GM23338 (cell line): Measurements from ENCODE around the gene CCDC73. TPM values are rescaled to one million over a fixed set of nuclear protein-coding genes. Genes with fewer than 3 reads are reported as not detected.

Experiments used
- ATAC-seq: fragments of 200-7000 bp; cut with Tn5 transposase; 3 replicates; pipeline ENCODE4 v1.9.1; 2020
- DNase-seq: peaks from one replicate; pipeline ENCODE4 v3.0.0-alpha.2; 2015; ENCODE audit warnings: low spot score
- H2AFZ ChIP-seq: fragments of 200-600 bp; sonication (generic); 2 replicates; pipeline ENCODE4 v1.8.0; 2016; ENCODE audit warnings: antibody characterized with exemption, mild to moderate bottlenecking, moderate library complexity
- H3F3A ChIP-seq: fragments of 200-600 bp; sonication (generic); replicated peaks from 2 replicates; pipeline ENCODE4 v1.8.0; 2017; ENCODE audit warnings: antibody characterized with exemption, mixed run types, low read depth
- H3K27ac ChIP-seq: fragments of 200-600 bp; sonication (generic); 2 replicates; pipeline ENCODE4 v1.6.1; 2016; ENCODE audit warnings: low read depth
- H3K27me3 ChIP-seq: fragments of 200-600 bp; sonication (generic); 2 replicates; pipeline ENCODE4 v1.8.0; 2016; ENCODE audit warnings: mild to moderate bottlenecking, mixed run types, moderate library complexity; ENCODE audit not compliant: insufficient read depth
- H3K36me3 ChIP-seq: fragments of 200-600 bp; sonication (generic); 2 replicates; pipeline ENCODE4 v1.8.0; 2016; ENCODE audit warnings: mild to moderate bottlenecking; ENCODE audit not compliant: insufficient read depth
- H3K4me1 ChIP-seq: fragments of 200-600 bp; sonication (generic); 2 replicates; pipeline ENCODE4 v1.8.0; 2016; ENCODE audit warnings: mild to moderate bottlenecking, moderate library complexity; ENCODE audit not compliant: insufficient read depth
- H3K4me2 ChIP-seq: fragments of 200-600 bp; sonication (generic); 2 replicates; pipeline ENCODE4 v1.7.1; 2017; ENCODE audit warnings: mixed run types
- H3K4me3 ChIP-seq: fragments of 200-600 bp; sonication (generic); 2 replicates; pipeline ENCODE4 v1.6.1; 2016; ENCODE audit warnings: mixed run types
- H3K79me2 ChIP-seq: fragments of 200-600 bp; sonication (generic); replicated peaks from 2 replicates; pipeline ENCODE4 v1.8.0; 2017; ENCODE audit warnings: mild to moderate bottlenecking; ENCODE audit not compliant: insufficient read depth
- H3K9me2 ChIP-seq: fragments of 200-600 bp; sonication (generic); 2 replicates; pipeline ENCODE4 v1.8.0; 2017; ENCODE audit not compliant: insufficient read depth
- H4K20me1 ChIP-seq: fragments of 200-600 bp; sonication (generic); replicated peaks from 2 replicates; pipeline ENCODE4 v1.8.0; 2017; ENCODE audit warnings: mild to moderate bottlenecking; ENCODE audit not compliant: insufficient read depth
- H3K27ac Mint-ChIP-seq: 2 replicates; pipeline ENCODE4 v1.8.0; 2020; ENCODE audit warnings: inconsistent platforms, mild to moderate bottlenecking, moderate library complexity, mixed read lengths
- H3K27me3 Mint-ChIP-seq: 3 replicates; pipeline ENCODE4 v1.8.0; 2022; ENCODE audit warnings: low read depth, mild to moderate bottlenecking, moderate library complexity, mixed read lengths, inconsistent platforms; ENCODE audit not compliant: insufficient read depth, poor library complexity
- H3K36me3 Mint-ChIP-seq: 3 replicates; pipeline ENCODE4 v1.8.0; 2021; ENCODE audit warnings: low read depth, mild to moderate bottlenecking, inconsistent platforms, moderate library complexity, mixed read lengths
- H3K4me1 Mint-ChIP-seq: 3 replicates; pipeline ENCODE4 v1.8.0; 2020; ENCODE audit warnings: mild to moderate bottlenecking, inconsistent platforms, mixed read lengths
- H3K4me3 Mint-ChIP-seq: 3 replicates; pipeline ENCODE4 v1.8.0; 2021; ENCODE audit warnings: moderate library complexity, mild to moderate bottlenecking, inconsistent platforms, mixed read lengths
- H3K9me3 Mint-ChIP-seq: 3 replicates; pipeline ENCODE4 v1.8.0; 2020; ENCODE audit warnings: moderate library complexity, mild to moderate bottlenecking, inconsistent platforms, mixed read lengths
- EZH2 ChIP-seq: fragments of 200-600 bp; sonication (generic); IDR thresholded peaks from one replicate; pipeline ENCODE4 v1.8.0; 2017; ENCODE audit warnings: antibody characterized with exemption, mild to moderate bottlenecking, low read depth; ENCODE audit not compliant: unreplicated experiment
- EZH2phosphoT487 ChIP-seq: fragments of 200-600 bp; sonication (generic); IDR thresholded peaks from one replicate; pipeline ENCODE4 v1.8.1; 2018; ENCODE audit warnings: antibody characterized with exemption; ENCODE audit not compliant: unreplicated experiment
- JUNB ChIP-seq: IDR thresholded peaks from one replicate; pipeline ENCODE4 v1.6.1; 2016; ENCODE audit warnings: antibody characterized with exemption; ENCODE audit not compliant: unreplicated experiment
- NANOG ChIP-seq: IDR thresholded peaks from 2 replicates; pipeline ENCODE4 v1.6.1; 2016; ENCODE audit warnings: antibody characterized with exemption, borderline replicate concordance
- POLR2AphosphoS5 ChIP-seq: IDR thresholded peaks from 2 replicates; pipeline ENCODE4 v1.6.1; 2016; ENCODE audit warnings: antibody characterized with exemption, low read depth
- STAT1 ChIP-seq: IDR thresholded peaks from one replicate; pipeline ENCODE4 v1.6.1; 2016; ENCODE audit warnings: antibody characterized with exemption; ENCODE audit not compliant: unreplicated experiment
- ZNF114 ChIP-seq: fragments of 250-450 bp; sonication (Bioruptor Pico); IDR thresholded peaks from 2 replicates; pipeline ENCODE4 v1.5.0; 2020; ENCODE audit warnings: mild to moderate bottlenecking, moderate library complexity
- ZNF331 ChIP-seq: fragments of 250-450 bp; sonication (Bioruptor Pico); IDR thresholded peaks from 2 replicates; pipeline ENCODE4 v1.5.0; 2020; ENCODE audit warnings: low read depth, mild to moderate bottlenecking, moderate library complexity
- polyA plus RNA-seq: library from polyadenylated mRNA; unstranded; fragments of >200 nt; fragmentation: Nextera tagmentation; extraction: Ambion mirVana; gene quantifications from 2 replicates; pipeline ENCODE4 v1.2.1, GENCODE V29; 2016
- total RNA-seq: library from RNA; depleted of rRNA; stranded (reverse); fragments of >200 nt; shearing (Covaris generic); gene quantifications from 2 replicates; pipeline ENCODE4 v1.2.3, GENCODE V29; 2014
- TF ChIP-seq, protein P1 (sequence below), 2 experiments: fragments of 200-600 bp in 1 of 2; sonication (generic) in 1 of 2; conservative IDR thresholded peaks; 2 replicates each; pipeline versions ENCODE4 v1.5.1 to v1.6.1; 2016 to 2017; ENCODE audit warnings: antibody characterized with exemption in 2 of 2, low read depth in 2 of 2, mild to moderate bottlenecking in 2 of 2, moderate library complexity in 1 of 2
- TF ChIP-seq, protein P2 (sequence below): IDR thresholded peaks from 2 replicates; pipeline ENCODE4 v1.6.1; 2016; ENCODE audit warnings: antibody characterized with exemption
- TF ChIP-seq, protein P3 (sequence below): IDR thresholded peaks from one replicate; pipeline ENCODE4 v1.6.1; 2018; ENCODE audit warnings: antibody characterized with exemption; ENCODE audit not compliant: unreplicated experiment

Gene CCDC73
- total and polyA plus RNA-seq, 2 experiments from 2014 or later = 0.06 TPM; not detected in 1

DNA sequence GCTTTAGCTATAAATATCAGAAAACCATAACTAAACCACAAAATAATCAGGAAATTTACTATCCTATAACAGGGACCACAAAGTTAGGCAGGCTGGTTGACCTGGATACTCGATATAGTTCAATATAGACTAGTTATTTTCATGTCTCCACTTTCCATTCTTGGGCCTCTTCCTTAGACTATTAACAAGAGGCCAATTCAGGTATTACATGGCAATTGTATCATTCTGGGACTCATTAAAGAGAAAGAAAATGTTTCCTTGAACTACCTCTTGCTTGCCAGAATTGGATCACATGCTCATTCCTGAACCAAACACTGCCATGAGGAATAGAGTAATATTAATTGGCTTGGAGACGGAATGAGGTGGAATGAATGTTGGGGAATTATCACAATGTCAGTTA, 134.8 kb downstream of the CCDC73 start:
- Histone ChIP-seq H2AFZ (no peak overlapping the region), H3K4me1 (no peaks in the 10 kb centered on the region), H3K4me2 (no peak overlapping the region), H4K20me1 (no peaks in the 10 kb centered on the region), H3K36me3 (no peaks in the 10 kb centered on the region), H3K27me3 (no peaks in the 10 kb centered on the region), H3K27ac (no peak overlapping the region), H3K9me2 (no peaks in the 10 kb centered on the region), H3F3A (no peaks in the 10 kb centered on the region), H3K4me3 (no peak overlapping the region), H3K79me2 (no peaks in the 10 kb centered on the region)
- no peak overlapping the region for H3K27ac Mint-ChIP-seq
- no peak for TF ChIP-seq EZH2phosphoT487
- TF ChIP-seq ZNF114 = no peak
- TF ChIP-seq, protein P1, sequence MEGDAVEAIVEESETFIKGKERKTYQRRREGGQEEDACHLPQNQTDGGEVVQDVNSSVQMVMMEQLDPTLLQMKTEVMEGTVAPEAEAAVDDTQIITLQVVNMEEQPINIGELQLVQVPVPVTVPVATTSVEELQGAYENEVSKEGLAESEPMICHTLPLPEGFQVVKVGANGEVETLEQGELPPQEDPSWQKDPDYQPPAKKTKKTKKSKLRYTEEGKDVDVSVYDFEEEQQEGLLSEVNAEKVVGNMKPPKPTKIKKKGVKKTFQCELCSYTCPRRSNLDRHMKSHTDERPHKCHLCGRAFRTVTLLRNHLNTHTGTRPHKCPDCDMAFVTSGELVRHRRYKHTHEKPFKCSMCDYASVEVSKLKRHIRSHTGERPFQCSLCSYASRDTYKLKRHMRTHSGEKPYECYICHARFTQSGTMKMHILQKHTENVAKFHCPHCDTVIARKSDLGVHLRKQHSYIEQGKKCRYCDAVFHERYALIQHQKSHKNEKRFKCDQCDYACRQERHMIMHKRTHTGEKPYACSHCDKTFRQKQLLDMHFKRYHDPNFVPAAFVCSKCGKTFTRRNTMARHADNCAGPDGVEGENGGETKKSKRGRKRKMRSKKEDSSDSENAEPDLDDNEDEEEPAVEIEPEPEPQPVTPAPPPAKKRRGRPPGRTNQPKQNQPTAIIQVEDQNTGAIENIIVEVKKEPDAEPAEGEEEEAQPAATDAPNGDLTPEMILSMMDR (conservative IDR thresholded peaks at IDR 0.05; ENCODE audit: low read depth in 2 of 2) = 0 out of 4 replicates have a peak, but pooled peaks of 1 of the 2 experiments have one; percentile 8
- ATAC-seq (no peak), DNase-seq (no peak)
- no peaks in the 10 kb centered on the region for H3K4me1 Mint-ChIP-seq
- no peaks in the 10 kb centered on the region for H3K27me3 Mint-ChIP-seq
- H3K36me3 Mint-ChIP-seq = no peaks in the 10 kb centered on the region
- H3K9me3 Mint-ChIP-seq = peaks cover 9% of the 10 kb centered on the region; the same call in 2 of the 3 replicates
- H3K4me3 Mint-ChIP-seq = no peak overlapping the region

DNA sequence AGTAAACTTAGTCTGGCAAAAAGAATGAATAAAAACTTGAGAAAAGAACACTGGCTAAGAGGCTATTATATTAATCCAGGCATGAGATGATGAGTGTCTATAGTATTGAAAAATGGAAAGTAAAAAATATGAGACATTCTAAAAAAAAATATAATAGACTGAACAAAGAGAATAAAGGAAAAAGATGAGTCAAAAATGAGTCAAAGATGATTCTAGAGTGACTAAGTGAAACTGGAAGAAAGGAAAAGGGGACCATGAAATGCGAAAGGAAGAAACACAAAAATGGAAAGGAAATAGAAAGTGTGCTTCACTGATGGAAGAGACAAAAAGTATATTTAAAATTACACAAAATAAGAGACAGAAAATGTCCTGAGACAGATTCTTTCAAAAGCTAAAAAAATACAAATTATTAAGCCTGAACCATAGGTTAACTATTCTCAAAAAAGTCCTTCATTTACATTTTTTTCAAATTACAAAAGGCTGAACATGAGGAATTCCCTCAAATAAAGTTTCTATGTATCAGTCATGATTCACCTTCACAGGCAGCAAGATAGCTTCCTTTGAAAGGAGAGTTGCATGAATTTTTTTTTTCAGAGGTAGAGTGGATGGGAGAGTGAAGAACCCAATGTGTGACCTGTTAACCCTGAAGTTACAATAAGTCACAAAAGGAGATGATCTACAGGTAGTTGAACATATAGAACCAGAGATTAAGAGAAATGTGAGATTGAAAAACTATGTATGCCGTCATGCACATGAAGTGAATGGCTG, 135.6 kb downstream of the CCDC73 start:
- H3K27ac Mint-ChIP-seq = no peak overlapping the region
- DNase-seq (no peak), ATAC-seq (no peak)
- H3K36me3 Mint-ChIP-seq = no peaks in the 10 kb centered on the region
- no peaks in the 10 kb centered on the region for H3K27me3 Mint-ChIP-seq
- no peaks in the 10 kb centered on the region for H3F3A ChIP-seq
- peaks cover 9% of the 10 kb centered on the region; the same call in 2 of the 3 replicates for H3K9me3 Mint-ChIP-seq
- H4K20me1 ChIP-seq = no peaks in the 10 kb centered on the region
- H3K4me1 ChIP-seq = no peaks in the 10 kb centered on the region
- H3K27ac ChIP-seq = no peak overlapping the region
- no peaks in the 10 kb centered on the region for H3K4me1 Mint-ChIP-seq
- no peaks in the 10 kb centered on the region for H3K9me2 ChIP-seq
- H3K27me3 ChIP-seq = no peaks in the 10 kb centered on the region
- no peaks in the 10 kb centered on the region for H3K79me2 ChIP-seq
- H3K4me3 Mint-ChIP-seq = no peak overlapping the region
- H3K4me2 ChIP-seq = no peak overlapping the region
- H3K36me3 ChIP-seq = no peaks in the 10 kb centered on the region
- H3K4me3 ChIP-seq = no peak overlapping the region
- H2AFZ ChIP-seq = no peak overlapping the region
- TF ChIP-seq EZH2phosphoT487 = no peak
- TF ChIP-seq, protein P1 (conservative IDR thresholded peaks at IDR 0.05; ENCODE audit: low read depth in 2 of 2) = no peak
- TF ChIP-seq, protein P2, sequence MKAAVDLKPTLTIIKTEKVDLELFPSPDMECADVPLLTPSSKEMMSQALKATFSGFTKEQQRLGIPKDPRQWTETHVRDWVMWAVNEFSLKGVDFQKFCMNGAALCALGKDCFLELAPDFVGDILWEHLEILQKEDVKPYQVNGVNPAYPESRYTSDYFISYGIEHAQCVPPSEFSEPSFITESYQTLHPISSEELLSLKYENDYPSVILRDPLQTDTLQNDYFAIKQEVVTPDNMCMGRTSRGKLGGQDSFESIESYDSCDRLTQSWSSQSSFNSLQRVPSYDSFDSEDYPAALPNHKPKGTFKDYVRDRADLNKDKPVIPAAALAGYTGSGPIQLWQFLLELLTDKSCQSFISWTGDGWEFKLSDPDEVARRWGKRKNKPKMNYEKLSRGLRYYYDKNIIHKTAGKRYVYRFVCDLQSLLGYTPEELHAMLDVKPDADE = no peak
- TF ChIP-seq, protein P3, sequence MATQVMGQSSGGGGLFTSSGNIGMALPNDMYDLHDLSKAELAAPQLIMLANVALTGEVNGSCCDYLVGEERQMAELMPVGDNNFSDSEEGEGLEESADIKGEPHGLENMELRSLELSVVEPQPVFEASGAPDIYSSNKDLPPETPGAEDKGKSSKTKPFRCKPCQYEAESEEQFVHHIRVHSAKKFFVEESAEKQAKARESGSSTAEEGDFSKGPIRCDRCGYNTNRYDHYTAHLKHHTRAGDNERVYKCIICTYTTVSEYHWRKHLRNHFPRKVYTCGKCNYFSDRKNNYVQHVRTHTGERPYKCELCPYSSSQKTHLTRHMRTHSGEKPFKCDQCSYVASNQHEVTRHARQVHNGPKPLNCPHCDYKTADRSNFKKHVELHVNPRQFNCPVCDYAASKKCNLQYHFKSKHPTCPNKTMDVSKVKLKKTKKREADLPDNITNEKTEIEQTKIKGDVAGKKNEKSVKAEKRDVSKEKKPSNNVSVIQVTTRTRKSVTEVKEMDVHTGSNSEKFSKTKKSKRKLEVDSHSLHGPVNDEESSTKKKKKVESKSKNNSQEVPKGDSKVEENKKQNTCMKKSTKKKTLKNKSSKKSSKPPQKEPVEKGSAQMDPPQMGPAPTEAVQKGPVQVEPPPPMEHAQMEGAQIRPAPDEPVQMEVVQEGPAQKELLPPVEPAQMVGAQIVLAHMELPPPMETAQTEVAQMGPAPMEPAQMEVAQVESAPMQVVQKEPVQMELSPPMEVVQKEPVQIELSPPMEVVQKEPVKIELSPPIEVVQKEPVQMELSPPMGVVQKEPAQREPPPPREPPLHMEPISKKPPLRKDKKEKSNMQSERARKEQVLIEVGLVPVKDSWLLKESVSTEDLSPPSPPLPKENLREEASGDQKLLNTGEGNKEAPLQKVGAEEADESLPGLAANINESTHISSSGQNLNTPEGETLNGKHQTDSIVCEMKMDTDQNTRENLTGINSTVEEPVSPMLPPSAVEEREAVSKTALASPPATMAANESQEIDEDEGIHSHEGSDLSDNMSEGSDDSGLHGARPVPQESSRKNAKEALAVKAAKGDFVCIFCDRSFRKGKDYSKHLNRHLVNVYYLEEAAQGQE = no peak
- TF ChIP-seq STAT1 = no peak
- TF ChIP-seq JUNB = no peak
- no peak for TF ChIP-seq POLR2AphosphoS5
- no peak for TF ChIP-seq NANOG
- no peak for TF ChIP-seq ZNF331
- no peak for TF ChIP-seq EZH2
